A172 (cell line): Measurements from ENCODE around the gene ABCA9. TPM values are rescaled to one million over a fixed set of nuclear protein-coding genes. Genes with fewer than 3 reads are reported as not detected.
A peak's percentile ranks its signal among the peaks of the same experiment; 100 is the strongest.
"Not testable (repeated sequence)": the region's sequence is repeated elsewhere in the genome, so short reads cannot be mapped to it uniquely, and the experiment has no call there.

ENCODE experiments used
- DNase-seq: peaks from one replicate; pipeline ENCODE4 v3.0.0-alpha.2; 2015; ENCODE audit warnings: low spot score
- total RNA-seq: library from RNA; depleted of rRNA; stranded (reverse); fragments of >200 nt; shearing (Covaris generic); gene quantifications from 2 replicates; pipeline ENCODE4 v1.2.3, GENCODE V29; 2014; rRNA removed

The ABCA9 gene, protein sequence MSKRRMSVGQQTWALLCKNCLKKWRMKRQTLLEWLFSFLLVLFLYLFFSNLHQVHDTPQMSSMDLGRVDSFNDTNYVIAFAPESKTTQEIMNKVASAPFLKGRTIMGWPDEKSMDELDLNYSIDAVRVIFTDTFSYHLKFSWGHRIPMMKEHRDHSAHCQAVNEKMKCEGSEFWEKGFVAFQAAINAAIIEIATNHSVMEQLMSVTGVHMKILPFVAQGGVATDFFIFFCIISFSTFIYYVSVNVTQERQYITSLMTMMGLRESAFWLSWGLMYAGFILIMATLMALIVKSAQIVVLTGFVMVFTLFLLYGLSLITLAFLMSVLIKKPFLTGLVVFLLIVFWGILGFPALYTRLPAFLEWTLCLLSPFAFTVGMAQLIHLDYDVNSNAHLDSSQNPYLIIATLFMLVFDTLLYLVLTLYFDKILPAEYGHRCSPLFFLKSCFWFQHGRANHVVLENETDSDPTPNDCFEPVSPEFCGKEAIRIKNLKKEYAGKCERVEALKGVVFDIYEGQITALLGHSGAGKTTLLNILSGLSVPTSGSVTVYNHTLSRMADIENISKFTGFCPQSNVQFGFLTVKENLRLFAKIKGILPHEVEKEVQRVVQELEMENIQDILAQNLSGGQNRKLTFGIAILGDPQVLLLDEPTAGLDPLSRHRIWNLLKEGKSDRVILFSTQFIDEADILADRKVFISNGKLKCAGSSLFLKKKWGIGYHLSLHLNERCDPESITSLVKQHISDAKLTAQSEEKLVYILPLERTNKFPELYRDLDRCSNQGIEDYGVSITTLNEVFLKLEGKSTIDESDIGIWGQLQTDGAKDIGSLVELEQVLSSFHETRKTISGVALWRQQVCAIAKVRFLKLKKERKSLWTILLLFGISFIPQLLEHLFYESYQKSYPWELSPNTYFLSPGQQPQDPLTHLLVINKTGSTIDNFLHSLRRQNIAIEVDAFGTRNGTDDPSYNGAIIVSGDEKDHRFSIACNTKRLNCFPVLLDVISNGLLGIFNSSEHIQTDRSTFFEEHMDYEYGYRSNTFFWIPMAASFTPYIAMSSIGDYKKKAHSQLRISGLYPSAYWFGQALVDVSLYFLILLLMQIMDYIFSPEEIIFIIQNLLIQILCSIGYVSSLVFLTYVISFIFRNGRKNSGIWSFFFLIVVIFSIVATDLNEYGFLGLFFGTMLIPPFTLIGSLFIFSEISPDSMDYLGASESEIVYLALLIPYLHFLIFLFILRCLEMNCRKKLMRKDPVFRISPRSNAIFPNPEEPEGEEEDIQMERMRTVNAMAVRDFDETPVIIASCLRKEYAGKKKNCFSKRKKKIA (N-terminal part only)
- 0.02 TPM in 1 of 2 replicates, not detected in the other for total RNA-seq

DNA sequence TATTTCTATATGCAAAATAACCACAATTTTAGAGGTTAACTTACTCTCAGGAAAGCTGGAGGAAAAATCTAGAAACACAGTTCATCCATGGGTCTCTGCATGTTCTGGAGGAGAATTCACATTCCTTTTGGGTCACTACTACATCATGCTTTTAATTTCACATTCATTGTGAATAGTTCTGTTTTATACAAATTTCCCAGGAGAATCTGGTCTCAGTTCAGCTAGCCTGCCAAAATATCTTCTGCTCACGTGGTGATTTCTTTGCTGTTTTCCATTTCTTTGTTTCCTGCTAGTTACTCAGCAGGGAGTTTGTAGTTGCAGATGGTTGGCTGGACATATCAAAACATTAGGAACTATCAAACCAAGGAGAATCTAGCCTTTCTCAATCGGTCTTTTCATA, at the start of gene ABCA9:
Gene ABCA9 (minus strand): TSS at position 106 of the 400 bp plus-strand sequence. CDS start 9,801 bp downstream, outside the sequence.
- DNase-seq, result no peak

DNA sequence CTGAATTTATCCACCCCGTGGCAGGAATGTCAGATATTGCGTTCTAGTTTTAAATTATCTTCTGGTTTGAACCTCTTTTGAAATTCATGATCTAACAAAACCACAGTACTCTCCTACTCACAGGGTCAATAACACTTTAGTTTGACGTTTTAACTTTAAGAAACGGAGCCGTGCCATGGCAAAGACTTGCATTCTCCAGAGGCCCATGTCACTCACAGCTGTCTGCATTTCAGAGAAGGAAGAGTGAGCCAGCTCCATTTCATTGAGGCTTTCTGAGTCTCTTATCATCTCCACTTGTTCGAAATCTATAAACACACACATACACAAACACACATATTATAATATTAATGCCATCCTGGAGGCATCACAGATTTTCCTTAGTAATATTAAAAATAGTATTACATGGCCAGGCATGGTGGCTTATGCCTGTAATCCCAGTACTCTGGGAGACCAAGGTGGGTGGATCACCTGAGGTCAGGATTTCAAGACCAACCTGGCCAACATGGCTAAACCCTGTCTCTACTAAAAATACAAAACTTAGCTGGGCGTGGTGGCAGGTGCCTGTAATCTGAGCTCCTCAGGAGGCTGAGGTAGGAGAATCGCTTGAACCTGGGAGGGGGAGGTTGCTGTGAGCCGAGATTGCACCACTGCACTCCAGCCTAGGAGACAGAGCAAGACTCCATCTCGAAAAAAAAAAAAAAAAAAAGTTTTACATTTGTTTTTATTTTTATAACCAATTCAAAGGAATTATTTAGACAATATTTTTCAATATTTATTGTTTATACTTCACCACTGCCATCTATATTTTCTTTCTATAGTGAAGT, 45.4 kb upstream of the ABCA9 start:
- no peak for DNase-seq

DNA sequence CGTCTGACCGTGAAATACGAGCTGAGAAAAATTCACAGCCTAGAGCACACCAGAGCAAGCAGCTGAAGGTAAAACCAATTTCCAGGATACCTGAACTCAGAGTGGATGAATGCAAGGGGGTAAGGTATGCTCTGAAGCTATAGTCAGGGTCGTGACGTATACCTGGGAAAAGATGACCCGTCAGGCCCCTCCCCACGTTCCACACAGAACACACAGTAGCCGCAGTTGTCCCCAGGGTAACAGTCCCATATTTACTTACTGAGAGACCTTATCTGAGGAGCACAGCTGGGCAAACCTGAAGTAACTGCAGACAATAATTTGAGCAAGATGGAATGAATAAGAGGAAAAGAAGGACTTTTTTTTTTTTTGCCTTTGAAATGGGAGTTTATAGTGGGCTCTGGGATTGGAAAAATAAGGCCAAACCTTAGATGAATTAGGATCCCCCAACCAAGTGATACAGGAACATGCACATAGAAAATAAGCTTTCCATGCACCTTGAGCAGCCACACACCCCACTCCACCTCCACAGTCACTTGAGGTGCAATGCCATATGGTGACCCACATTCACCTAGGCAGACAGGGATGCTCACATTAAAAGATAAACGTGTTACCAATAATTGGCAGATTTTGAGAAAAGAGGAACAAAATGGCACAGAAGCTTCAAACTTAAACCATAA, 43.0 kb upstream of the ABCA9 start:
- no peak for DNase-seq

- DNase-seq, result no peak
Observed at GRCh38 chr17:69098625-69099024, 37.9 kb upstream of the ABCA9 start.

GRCh38 chr17:69096541-69096940, 35.8 kb upstream of the ABCA9 start:
- no peak for DNase-seq

GRCh38 chr17:69093995-69094394, 33.3 kb upstream of the ABCA9 start:
- no peak for DNase-seq

DNA sequence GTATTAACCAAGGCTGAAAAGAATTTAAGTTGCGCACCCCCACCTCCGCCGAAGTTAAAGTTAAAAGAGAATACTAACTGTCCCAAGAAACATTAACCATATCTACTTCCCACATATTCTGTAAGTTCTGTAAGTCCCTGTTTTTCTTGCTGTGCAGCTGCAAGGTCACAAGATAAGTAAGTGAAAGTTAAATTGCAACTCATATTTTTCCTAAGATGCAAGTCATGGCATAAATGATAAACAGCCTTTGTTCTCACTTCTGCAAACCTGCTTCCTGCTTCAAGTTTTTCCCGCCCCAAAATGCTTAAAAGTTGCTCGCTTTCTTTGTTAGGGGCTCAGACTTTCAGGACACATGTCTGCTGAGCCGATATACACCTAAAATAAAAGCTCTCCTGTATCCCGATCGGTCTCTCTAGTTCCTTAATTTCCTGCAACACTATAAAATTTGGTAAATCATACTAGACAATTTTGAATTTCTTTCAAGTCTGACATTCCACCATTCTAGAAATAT, 32.6 kb upstream of the ABCA9 start:
- DNase-seq, result peak; percentile 2

DNA sequence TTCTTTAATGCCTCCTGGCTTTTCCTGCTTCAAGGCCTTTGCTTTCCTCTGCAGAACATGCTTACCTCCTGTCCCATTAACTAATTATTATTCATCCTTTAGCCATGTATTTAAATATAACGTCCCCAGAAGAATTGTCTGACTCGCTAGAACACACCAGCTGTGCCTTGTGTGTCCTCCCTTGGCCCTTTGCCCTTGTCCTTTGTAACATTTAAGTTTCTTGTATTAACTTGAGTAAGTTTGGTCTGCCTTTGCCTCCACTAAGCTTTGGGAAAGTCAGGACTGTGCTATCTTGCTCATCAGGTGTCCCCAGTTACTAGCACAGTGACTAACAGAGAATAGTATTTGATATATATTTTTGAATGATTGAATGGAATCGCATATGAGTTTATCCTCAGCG, 29.6 kb upstream of the ABCA9 start:
- DNase-seq, result no peak

GRCh38 chr17:69088643-69089200, 28.0 kb upstream of the ABCA9 start:
- DNase-seq, result no peak

DNA sequence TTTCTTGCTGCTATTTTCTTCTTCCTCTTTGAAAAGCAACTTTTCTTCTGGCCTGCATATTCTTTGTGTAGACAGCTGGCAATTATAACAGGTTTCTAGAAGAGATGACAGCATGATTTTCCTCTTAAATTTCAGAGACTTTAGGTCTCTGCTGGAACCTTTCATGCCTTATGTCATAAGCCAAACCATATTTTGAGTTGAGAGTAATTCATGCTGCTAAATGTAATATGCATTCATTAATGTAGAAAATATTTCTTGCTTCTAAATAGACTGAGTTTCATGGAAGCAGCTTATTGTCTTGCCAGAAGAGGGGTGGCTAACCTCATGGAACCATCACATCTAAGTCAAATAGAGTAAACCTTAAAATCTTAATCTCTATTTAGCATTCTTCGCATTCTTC, 25.9 kb upstream of the ABCA9 start:
- no peak for DNase-seq

DNA sequence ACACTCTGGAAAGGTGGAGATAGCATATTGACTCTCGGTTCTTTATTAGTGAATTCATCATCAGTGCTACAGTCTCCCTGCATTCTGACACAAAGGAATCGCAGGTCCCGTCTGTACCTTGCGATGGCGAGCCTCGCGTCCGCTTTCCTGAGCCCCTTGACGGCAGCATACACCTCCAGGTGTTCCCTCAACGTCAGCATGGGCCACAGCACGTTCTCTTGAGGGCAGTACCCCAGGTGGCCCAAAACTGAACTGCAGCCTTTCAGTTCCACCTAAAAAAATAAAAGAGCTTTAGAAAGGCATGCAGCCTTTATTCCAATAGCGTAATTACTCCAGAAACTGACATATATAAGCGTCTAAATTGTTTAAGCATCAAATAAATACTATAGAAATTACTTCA, 24.2 kb upstream of the ABCA9 start:
- peak; percentile 17 for DNase-seq

DNA sequence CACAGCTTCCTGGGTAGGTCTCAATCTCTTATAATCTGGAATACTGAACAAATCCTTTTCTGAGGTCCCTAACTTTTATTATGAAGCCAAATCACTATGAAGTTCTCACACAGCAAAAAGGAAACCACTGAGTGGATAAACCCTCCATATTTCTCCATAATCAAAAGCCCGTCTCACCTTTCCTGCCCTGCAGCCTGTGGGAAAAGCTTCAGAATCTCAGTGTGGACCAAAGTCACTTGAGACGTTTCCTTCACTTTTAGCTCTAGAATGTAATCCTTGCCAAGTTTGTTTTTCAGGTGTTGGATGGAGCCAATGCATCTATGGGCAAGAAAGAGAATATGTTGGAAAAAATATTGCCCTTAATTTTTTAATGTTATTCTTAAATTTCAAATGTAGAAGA, 22.0 kb upstream of the ABCA9 start:
- no peak for DNase-seq

DNA sequence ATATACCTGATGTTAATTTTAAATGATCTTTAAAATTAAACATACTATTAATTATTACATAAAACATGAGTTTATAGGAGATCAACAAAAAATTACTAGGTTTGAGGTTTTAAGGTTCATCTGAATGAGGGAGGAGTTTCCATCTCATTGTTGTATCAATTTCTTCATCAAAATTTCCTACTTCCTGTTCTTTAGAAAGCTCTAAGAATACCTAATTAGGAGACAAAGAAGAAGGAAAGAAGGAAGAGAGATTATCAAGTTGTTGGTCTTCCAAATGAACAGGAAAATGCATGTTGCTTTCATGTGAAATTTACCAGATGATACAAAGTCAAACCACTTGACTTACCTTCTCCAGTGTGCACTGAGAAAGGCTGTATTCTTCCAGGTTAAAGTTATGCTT, 18.1 kb upstream of the ABCA9 start:
- DNase-seq, result no peak

DNA sequence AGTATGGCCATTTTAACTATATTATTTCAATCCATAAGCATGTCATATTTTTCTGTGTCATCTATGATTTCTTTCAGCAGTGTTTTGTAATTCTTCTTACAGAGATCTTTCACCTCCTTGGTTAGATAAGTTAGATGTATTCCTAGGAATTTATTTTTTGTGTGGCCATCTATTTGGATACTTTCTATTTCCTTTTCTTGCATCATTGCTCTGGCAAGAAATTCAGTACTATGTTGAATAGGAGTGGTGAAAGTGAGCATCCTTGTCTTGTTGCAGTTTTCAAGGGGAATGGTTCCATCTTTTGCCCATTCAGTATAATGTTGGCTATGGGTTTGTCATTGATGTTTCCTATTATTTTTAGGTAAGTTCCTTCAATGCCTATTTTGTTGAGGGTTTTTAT, 15.1 kb upstream of the ABCA9 start:
- DNase-seq, result no peak

DNA sequence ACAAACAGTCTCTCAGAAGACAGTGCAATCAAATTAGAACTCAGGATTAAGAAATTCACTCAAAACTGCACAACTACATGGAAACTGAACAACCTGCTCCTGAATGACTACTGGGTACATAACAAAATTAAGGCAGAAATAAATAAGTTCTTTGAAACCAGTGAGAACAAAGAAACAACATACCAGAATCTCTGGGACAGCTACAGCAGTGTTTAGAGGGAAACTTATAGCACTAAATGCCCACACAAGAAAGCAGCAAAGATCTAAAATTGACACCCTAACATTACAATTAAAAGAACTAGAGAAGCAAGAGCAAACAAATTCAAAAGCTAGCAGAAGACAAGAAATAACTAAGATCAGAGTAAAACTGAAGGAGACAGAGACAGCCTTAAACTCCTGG, 12.7 kb upstream of the ABCA9 start:
- not testable (repeated sequence) for DNase-seq

DNA sequence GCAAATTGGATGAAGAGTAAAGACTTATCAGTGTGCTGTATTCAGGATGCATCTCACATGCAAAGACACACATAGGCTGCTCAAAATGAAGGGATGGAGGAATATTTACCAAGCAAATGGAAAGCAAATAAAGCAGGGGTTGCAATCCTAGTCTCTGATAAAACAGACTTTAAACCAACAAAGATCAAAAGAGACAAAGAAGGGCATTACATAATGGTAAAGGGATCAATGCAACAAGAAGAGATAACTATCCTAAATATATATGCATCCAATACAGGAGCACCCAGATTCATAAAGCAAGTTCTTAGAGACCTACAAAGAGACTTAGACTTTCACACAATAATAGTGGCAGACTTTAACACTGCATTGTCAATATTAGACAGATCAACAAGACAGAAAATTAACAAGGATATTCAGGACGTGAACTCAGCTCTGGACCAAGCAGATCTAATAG, 12.1 kb upstream of the ABCA9 start:
- not testable (repeated sequence) for DNase-seq

GRCh38 chr17:69071233-69071586, 10.5 kb upstream of the ABCA9 start:
- not testable (repeated sequence) for DNase-seq

- not testable (repeated sequence) for DNase-seq
Observed at GRCh38 chr17:69070378-69071232, 9.9 kb upstream of the ABCA9 start.

GRCh38 chr17:69069226-69069750, 8.6 kb upstream of the ABCA9 start:
- no peak for DNase-seq
